Stromal cell of bone marrow (primary cell): Measurements from ENCODE around the gene FREM1.

Experiments used
- DNase-seq: peaks from one replicate; pipeline ENCODE4 v3.0.0-alpha.2; 2012; ENCODE audit warnings: low read depth

Gene FREM1

DNA sequence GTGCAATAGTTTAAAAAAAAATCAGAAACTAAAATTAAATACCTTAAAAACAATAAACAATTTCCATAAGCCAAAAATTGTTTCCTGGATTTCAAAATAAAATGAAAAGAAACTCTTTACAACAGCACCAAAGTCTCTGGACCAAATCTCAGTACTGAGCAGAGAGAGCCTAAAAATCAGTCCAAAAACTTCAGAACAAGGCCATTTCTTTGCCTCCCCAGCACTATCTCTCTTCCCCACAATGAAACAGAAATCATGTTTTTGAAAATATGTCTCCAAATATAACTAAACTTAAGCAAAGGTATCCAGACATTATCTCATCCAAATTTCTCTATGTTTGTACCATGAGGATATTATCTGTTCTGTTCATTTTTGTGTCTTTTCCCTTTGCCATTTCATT lies 1.0 kb downstream of the FREM1 start:
- DNase-seq, result no peak

- no peak for DNase-seq
Measured at GRCh38 chr9:14908295-14909180, 1.7 kb downstream of the FREM1 start.

DNA sequence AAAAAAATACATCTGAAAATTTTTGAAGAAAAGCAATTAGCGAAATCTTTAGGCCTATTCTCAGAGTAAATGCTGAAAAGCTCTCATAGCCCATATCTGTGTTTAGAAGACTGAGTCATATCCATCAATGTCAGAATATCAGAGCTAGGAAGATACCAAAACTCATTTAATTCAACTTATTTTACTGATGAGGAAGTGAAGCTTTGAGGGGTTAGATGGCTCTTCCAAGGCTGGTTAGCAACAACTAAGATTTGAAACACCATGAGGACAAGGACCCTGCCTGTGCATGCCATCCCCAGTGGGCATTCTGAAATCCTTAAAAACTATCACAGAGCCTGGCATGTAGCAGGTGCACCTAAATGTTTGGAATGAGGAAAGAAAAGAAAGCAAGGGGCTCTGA lies 2.5 kb downstream of the FREM1 start:
- DNase-seq, result no peak

DNA sequence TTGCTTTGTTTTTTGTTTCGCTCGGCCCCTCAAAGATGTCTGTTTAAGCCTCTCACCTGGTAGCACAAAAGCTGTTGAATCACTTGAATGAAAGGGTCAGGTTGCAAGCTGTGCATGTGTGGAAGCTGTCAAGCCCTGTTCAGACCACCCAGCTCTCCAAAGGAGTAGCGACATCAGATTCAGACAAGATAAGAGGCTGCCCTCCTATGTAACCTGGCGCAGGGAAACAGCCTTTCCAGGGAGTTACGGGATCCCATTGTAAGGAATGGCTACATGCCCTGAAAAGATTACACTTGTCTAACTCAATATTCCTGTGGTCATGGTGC lies 2.9 kb downstream of the FREM1 start:
- no peak for DNase-seq

DNA sequence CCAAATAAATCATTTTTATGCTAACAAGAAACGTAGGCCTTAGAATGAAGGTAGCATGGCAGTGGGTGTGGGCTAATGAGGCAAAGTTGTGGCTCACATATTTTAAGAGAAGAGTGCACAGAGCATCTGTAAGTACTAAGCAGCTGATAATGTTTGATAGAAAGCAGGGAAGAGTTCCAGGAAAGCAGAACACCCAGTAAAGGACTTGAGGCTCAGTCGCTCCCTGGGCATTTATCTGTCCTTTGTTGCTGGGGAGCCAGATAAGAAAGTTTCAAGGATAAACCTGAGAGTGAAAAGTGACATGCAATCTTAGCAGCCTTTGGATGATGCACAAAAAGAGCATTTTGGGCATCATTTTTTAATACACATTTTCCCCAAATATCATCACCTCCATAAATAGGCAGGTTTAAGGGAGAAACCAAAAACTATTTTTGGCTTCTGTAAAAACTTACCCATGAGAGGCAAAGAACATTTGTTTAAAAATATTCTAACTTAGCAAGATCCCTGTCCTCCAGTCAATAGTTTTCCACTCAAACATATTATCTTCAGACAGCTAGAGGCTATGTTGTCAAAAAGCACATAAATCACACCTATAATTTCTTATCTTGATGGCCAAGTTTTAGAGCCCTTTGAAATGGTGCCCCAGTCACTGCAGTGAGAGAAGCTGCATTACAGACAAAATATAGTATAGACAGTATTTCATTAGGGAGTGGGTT lies 3.4 kb downstream of the FREM1 start:
- DNase-seq, result no peak

GRCh38 chr9:14906000-14906399 lies 4.2 kb downstream of the FREM1 start:
- DNase-seq, result no peak

DNA sequence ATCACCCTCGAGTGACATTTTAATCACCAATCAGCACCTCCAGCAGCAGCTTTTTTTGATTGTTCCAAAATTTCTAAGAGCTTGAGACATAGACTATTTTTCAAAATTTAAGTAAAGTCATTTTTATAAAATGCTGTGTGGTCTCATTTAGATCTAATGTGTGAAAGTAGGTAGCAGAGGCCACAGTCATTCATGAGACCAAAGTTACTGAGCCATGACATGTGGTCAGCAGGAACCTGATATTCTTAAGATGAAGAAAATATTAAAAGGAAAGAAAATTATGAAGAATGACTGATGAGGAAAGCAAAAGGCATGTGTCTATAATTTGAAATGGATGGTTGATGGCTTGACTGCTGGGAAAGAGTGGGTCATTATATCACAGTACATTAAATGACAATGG lies 7.2 kb downstream of the FREM1 start:
- DNase-seq, result no peak

DNA sequence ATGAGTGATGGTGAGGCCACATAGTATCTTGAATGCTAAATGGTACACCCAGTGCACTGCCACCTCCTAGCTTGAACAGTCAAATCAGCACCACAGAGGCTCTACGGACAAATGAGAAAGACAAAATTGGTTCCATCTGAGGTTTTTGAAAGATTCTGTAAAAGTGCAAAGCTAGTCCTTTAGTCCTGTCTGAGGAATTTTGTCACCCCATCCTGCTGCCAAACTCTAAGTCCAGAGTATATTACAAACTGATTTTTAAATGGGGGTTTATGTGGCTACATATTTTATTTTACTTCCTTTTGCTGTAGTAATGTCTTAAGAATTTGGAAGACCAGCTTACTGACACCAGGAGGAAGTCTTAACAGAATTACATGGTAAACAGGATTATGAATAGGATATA lies 7.7 kb downstream of the FREM1 start:
- DNase-seq, result no peak

- DNase-seq, result no peak
Measured at GRCh38 chr9:14899815-14900193, 10.4 kb downstream of the FREM1 start.

DNA sequence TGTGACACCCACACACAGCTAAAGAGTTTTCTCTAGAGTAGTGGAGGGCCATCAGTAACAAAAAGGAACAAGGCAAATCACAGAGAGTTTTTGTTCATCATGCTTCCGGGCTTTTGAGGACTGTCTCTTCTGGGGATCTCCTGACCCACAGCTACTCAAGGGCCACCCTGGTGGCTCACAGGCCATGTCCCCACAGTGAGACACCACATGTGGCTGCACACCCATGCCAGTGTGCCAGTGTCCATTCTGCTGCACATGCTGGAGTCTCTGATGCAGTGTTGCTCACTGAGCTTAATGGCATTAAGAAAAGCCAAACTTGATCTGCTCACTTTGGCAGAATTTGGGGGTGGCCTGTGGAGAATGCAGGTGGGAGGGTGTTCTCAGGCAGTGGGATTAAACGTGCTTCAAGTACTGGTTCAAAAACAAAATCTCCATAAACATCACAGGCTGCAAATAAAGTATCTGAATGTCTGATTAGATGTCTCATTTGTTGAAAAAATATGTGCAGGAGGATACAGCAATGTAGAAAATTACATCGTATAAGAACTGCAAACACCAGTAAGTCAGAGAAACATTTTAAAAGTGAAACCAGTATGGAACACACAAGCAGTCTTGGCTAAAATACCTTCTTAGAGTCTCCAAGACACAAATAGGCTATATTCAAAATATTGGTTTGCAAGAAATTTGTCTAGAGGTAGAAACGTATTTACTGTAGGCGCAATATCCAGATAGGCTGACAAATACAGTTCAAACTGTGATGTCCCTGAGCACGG lies 11.0 kb downstream of the FREM1 start:
- DNase-seq, result no peak

DNA sequence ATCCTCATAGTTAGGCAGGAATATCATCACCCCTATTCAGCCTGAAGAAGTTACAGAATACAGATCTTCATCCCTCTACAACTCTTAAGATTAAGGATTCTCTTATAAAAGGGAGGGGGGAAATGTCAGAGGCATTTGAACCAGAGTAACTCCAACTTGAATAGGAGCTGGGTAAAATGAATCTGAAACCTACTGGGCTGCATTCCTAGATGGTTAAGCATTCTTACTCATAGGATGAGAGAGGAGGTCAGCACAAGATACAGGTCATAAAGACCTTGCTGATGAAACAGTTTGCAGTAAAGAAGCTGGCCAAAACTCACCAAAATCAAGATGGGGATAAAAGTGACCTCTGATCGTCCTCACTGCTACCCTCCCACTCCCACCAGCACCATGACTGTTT lies 14.4 kb downstream of the FREM1 start:
- DNase-seq, result no peak

- no peak for DNase-seq
Measured at GRCh38 chr9:14893280-14893679, 16.9 kb downstream of the FREM1 start.

DNA sequence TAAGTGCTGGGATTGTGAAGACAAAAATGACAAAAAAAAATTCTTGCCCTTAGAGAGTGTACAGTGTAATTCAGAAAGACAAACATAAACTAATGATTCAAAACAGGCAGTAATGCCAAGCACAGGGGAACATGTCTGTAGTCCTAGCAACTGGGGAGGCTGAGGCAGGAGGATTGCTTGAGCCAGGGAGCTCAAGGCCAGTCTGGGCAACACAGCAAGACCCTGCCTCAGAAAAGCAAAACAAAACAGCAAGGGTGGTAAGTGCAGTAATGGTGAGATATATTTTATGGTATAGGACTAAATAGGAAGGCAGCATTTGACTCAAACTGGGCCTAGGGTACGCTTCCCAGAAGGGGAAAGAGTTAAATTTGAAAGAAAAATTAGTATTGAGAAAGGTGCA lies 18.9 kb downstream of the FREM1 start:
- DNase-seq, result no peak

DNA sequence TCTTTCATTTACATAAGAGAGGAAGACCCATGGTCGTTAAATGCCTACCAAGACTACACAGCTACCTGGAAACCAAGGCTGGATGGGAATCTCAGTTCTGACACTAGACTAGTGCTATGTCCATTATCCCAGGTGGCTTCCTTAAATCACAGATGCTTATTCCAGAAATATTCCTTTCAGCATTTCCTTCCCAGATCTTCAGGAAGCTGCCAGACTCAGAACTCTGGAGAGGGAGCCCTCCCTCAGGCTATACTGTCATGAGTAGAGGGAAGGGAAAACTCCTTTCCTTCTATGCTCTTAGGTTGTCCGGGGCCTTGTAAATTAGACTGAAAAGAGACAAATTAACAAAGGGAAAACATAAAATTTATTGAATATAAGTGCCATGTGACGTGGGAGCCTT lies 20.8 kb downstream of the FREM1 start:
- DNase-seq, result no peak

DNA sequence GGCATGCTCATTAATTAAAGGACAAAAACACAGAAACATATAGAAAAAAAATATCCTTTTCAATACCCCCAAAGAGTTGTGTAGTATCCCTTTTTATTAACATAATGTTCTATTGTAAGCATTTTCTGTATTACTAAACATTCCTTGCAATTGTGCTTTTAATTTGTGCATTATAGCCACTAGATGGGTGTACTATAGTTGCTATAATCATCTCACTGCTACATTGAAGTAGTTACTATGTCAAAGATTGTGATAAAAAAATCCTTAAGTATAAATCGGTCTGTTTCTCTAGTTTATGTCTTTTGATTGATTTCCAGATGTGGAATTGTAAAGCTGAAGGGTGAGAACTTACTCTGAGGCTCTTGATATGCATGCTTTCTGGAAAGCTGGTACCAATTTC lies 21.4 kb downstream of the FREM1 start:
- DNase-seq, result no peak

DNA sequence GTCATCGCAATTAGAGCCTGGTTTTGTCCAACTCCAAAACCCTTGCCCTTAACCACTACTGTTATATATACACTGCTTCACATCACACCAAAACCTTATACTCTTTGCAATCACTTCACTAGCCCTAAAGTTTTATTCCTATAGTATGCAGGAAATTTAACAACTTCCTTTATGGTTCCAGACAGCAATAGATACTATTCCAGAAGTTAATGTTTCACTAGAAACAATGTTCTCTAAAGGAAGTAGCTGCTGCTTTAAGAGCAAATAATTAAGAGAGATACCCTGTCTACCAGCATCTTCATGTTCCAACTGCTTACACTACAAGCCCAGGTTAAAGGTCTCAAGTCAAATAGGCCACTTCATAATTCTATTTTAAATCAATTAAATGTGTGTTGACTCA lies 22.0 kb downstream of the FREM1 start:
- DNase-seq, result no peak

- no peak for DNase-seq
Measured at GRCh38 chr9:14887149-14887548, 23.1 kb downstream of the FREM1 start.

DNA sequence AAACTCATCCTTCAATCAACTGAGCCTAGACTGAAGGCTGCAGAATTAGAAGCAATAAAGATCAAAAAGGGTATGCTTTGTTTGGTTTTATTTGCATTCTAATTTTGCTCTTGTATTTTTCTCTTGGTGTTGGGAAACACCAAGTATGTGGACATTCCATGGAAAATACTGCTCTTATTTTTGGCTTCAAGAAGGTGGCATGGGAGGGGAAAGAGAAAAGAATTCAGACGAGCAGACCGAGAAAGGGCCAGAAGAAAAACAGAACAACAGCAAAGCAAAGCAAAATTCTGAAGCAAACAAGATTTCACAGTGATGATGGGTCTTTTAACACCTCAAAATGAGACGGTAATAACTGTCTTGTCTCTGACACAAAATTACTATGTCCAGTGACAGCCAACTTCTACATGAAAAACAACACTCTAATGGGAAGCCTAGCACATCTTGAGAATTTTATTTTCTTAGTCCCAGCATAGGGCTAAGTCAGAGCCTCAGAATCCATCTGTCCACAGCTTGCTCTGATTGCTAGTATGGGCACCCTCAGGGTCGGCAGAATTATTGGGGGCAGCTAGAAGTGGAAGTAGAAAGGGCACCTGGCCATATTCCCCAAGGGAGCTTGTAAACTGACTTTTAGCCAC lies 26.8 kb downstream of the FREM1 start:
- DNase-seq, result no peak

- DNase-seq, result no peak
Measured at GRCh38 chr9:14882090-14882489, 28.1 kb downstream of the FREM1 start.

GRCh38 chr9:14881006-14881405 lies 29.2 kb downstream of the FREM1 start:
- DNase-seq, result no peak

- no peak for DNase-seq
Measured at GRCh38 chr9:14870090-14870489, 40.1 kb downstream of the FREM1 start.

- no peak for DNase-seq
Measured at GRCh38 chr9:14869671-14870070, 40.6 kb downstream of the FREM1 start.
